GM12878 (cell line): ENCODE measurements around the gene FAM186B. TPM values are rescaled to one million over a fixed set of nuclear protein-coding genes. Genes with fewer than 3 reads are reported as not detected.

ENCODE experiments used
- CBX3 ChIP-seq: fragments of 200-600 bp; sonication (generic); IDR thresholded peaks from 2 replicates; pipeline ENCODE4 v1.6.1; 2016; ENCODE audit warnings: low read depth, borderline replicate concordance
- CREB1 ChIP-seq: IDR thresholded peaks from 2 replicates; pipeline ENCODE4 v1.6.1; 2012; ENCODE audit warnings: low read depth, mild to moderate bottlenecking, inconsistent platforms
- HDAC6 ChIP-seq: fragments of 200-600 bp; sonication (generic); IDR thresholded peaks from one replicate; pipeline ENCODE4 v1.8.0; 2017; ENCODE audit warnings: antibody characterized with exemption; ENCODE audit not compliant: unreplicated experiment
- NR2F1 ChIP-seq: fragments of 450-650 bp; conservative IDR thresholded peaks from 2 replicates; pipeline ENCODE4 v1.6.1; 2017; ENCODE audit warnings: mild to moderate bottlenecking
- RUNX3 ChIP-seq: IDR thresholded peaks from 2 replicates; pipeline ENCODE4 v1.6.1; 2012; ENCODE audit warnings: low read length, inconsistent platforms
- polyA plus RNA-seq, 11 experiments: library from polyadenylated mRNA; depleted of rRNA in 4 of 11; unstranded in 6 of 11; stranded (reverse) in 5 of 11; fragments of >200 nt; fragmentation: Nextera tagmentation in 4 of 11; fragmentation: Illumina TruSeq in 1 of 11; extraction: Ambion mirVana in 4 of 11; extraction: Trizol in 1 of 11; gene quantifications; 1 replicate in 1 of 11; 2 replicates in 10 of 11; pipeline versions ENCODE4 v1.2.1 to v1.2.3, GENCODE V29; 2011 to 2016; ENCODE audit warnings: inconsistent platforms in 2 of 11, missing spikeins in 2 of 11, low read depth in 1 of 11
- total RNA-seq, 4 experiments: library from RNA; depleted of rRNA in 3 of 4; stranded (reverse); fragments of >200 nt in 3 of 4; fragmentation: Illumina TruSeq in 1 of 4; extraction: Trizol in 1 of 4; gene quantifications; 2 replicates each; pipeline versions ENCODE4 v1.2.1 to v1.2.3, GENCODE V29; 2013 to 2021
- TF ChIP-seq, protein P1 (sequence below): IDR thresholded peaks from 2 replicates; pipeline ENCODE4 v1.6.1; 2012; ENCODE audit warnings: improper control_type of control experiment, low read depth, low read length; ENCODE audit not compliant: insufficient replicate concordance

Gene FAM186B
- total and polyA plus RNA-seq, 10 of the 15 experiments (the other 5 are each of a cell fraction or from before 2014, with no cell fraction given), result 0.13 to 0.79 (median 0.51) TPM

GRCh38 chr12:49644620-49644994 lies 39.2 kb upstream of the FAM186B start (continued):
- TF ChIP-seq, protein P1, sequence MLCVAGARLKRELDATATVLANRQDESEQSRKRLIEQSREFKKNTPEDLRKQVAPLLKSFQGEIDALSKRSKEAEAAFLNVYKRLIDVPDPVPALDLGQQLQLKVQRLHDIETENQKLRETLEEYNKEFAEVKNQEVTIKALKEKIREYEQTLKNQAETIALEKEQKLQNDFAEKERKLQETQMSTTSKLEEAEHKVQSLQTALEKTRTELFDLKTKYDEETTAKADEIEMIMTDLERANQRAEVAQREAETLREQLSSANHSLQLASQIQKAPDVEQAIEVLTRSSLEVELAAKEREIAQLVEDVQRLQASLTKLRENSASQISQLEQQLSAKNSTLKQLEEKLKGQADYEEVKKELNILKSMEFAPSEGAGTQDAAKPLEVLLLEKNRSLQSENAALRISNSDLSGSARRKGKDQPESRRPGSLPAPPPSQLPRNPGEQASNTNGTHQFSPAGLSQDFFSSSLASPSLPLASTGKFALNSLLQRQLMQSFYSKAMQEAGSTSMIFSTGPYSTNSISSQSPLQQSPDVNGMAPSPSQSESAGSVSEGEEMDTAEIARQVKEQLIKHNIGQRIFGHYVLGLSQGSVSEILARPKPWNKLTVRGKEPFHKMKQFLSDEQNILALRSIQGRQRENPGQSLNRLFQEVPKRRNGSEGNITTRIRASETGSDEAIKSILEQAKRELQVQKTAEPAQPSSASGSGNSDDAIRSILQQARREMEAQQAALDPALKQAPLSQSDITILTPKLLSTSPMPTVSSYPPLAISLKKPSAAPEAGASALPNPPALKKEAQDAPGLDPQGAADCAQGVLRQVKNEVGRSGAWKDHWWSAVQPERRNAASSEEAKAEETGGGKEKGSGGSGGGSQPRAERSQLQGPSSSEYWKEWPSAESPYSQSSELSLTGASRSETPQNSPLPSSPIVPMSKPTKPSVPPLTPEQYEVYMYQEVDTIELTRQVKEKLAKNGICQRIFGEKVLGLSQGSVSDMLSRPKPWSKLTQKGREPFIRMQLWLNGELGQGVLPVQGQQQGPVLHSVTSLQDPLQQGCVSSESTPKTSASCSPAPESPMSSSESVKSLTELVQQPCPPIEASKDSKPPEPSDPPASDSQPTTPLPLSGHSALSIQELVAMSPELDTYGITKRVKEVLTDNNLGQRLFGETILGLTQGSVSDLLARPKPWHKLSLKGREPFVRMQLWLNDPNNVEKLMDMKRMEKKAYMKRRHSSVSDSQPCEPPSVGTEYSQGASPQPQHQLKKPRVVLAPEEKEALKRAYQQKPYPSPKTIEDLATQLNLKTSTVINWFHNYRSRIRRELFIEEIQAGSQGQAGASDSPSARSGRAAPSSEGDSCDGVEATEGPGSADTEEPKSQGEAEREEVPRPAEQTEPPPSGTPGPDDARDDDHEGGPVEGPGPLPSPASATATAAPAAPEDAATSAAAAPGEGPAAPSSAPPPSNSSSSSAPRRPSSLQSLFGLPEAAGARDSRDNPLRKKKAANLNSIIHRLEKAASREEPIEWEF, result no peak
- TF ChIP-seq HDAC6 (no peak), NR2F1 (no peak), CBX3 (no peak), CREB1 (0 out of 2 replicates have a peak, but pooled peaks have one; percentile 14), RUNX3 (peak; percentile 47)
